ENCODE results near the gene ICE2. TPM values are rescaled to one million over a fixed set of nuclear protein-coding genes. Genes with fewer than 3 reads are reported as not detected.

ICE2 gene
- total RNA-seq, 3 donors from 2014 or later (not counting 1 experiment from before 2014, with no cell fraction given) = 21.7 to 36.7 (median 32.9) TPM

GRCh38 chr15:60520825-60521368 lies 42.0 kb upstream of the ICE2 start:
- peaks cover 14% of the 10 kb centered on the region for H3K4me1 ChIP-seq (ENCODE audit: control insufficient read depth, insufficient read depth, low read length)
- Mint-ChIP-seq H3K27me3 (ENCODE audit: low read depth in 2 of 2) (no peaks in the 10 kb centered on the region), H3K27ac (peak overlapping the region; percentile 61 to 71), H3K4me1 (peaks cover 66% of the 10 kb centered on the region in 2 donors), H3K36me3 (peaks cover 6% of the 10 kb centered on the region), H3K4me3 (no peak overlapping the region), H3K9me3 (no peaks in the 10 kb centered on the region)
- 64% methylated on average over 7 of the region's 8 CpGs for WGBS (ENCODE audit: insufficient coverage)
- no peak overlapping the region for H3K4me3 ChIP-seq (ENCODE audit: low read length)
- H3K36me3 ChIP-seq (ENCODE audit: control insufficient read depth, insufficient read depth, low read length) = peaks cover 12% of the 10 kb centered on the region
- DNase-seq = peak; percentile 72 to 91
- H3K9me3 ChIP-seq (ENCODE audit: control insufficient read depth, insufficient read depth, low read length) = no peaks in the 10 kb centered on the region
- H3K27ac ChIP-seq (ENCODE audit: low read length) = no peak overlapping the region
- no peaks in the 10 kb centered on the region for H3K27me3 ChIP-seq (ENCODE audit: control insufficient read depth, insufficient read depth, low read length)
- intact Hi-C loops (cut with micrococcal nuclease) = loop anchor here (1.0 kb wide), 1 partner anchor 162 kb away; no protein-coding TSS in a partner anchor
- TF ChIP-seq CTCF (IDR thresholded peaks at IDR 0.05) = peak; percentile 96
- peak; percentile 88 to 90 (median 89) for ATAC-seq

- Mint-ChIP-seq H3K27me3 (ENCODE audit: low read depth in 2 of 2) (no peaks in the 10 kb centered on the region), H3K4me1 (peaks cover 63 to 64% of the 10 kb centered on the region in 2 donors), H3K27ac (peak overlapping the region; percentile 61 to 71), H3K9me3 (no peaks in the 10 kb centered on the region), H3K36me3 (no peaks in the 10 kb centered on the region), H3K4me3 (peak overlapping the region; percentile 38)
- DNase-seq = no peak
- ATAC-seq = peak in 1 of 3 donors; percentile 20
- Histone ChIP-seq H3K9me3 (ENCODE audit: control insufficient read depth, insufficient read depth, low read length) (no peaks in the 10 kb centered on the region), H3K27me3 (ENCODE audit: control insufficient read depth, insufficient read depth, low read length) (no peaks in the 10 kb centered on the region), H3K27ac (ENCODE audit: low read length) (peak overlapping the region; percentile 34), H3K4me3 (ENCODE audit: low read length) (no peak overlapping the region), H3K4me1 (ENCODE audit: control insufficient read depth, insufficient read depth, low read length) (peaks cover 13% of the 10 kb centered on the region), H3K36me3 (ENCODE audit: control insufficient read depth, insufficient read depth, low read length) (peaks cover 12% of the 10 kb centered on the region)
- intact Hi-C loops (cut with micrococcal nuclease) = loop anchor here (1.0 kb wide), 1 partner anchor 161 kb away; no protein-coding TSS in a partner anchor
- 83% methylated on average over 5 of the region's 6 CpGs for WGBS (ENCODE audit: insufficient coverage)
- TF ChIP-seq CTCF (IDR thresholded peaks at IDR 0.05) = no peak
Measured at GRCh38 chr15:60520013-60520824, 41.3 kb upstream of the ICE2 start.

GRCh38 chr15:60519218-60519617 lies 40.3 kb upstream of the ICE2 start:
- TF ChIP-seq CTCF (IDR thresholded peaks at IDR 0.05) = no peak
- Histone ChIP-seq H3K36me3 (ENCODE audit: control insufficient read depth, insufficient read depth, low read length) (peaks cover 15% of the 10 kb centered on the region), H3K27me3 (ENCODE audit: control insufficient read depth, insufficient read depth, low read length) (no peaks in the 10 kb centered on the region), H3K9me3 (ENCODE audit: control insufficient read depth, insufficient read depth, low read length) (no peaks in the 10 kb centered on the region), H3K4me1 (ENCODE audit: control insufficient read depth, insufficient read depth, low read length) (peaks cover 13% of the 10 kb centered on the region), H3K27ac (ENCODE audit: low read length) (no peak overlapping the region), H3K4me3 (ENCODE audit: low read length) (no peak overlapping the region)
- peaks cover 56 to 64% of the 10 kb centered on the region in 2 donors for H3K4me1 Mint-ChIP-seq
- no peaks in the 10 kb centered on the region for H3K36me3 Mint-ChIP-seq
- H3K27ac Mint-ChIP-seq = peak overlapping the region; percentile 61 to 71
- no peaks in the 10 kb centered on the region for H3K27me3 Mint-ChIP-seq (ENCODE audit: low read depth in 2 of 2)
- H3K9me3 Mint-ChIP-seq = no peaks in the 10 kb centered on the region
- no peak overlapping the region for H3K4me3 Mint-ChIP-seq
- no peak for ATAC-seq
- intact Hi-C loops (cut with micrococcal nuclease) = no loop called here
- no peak for DNase-seq
- 67% methylated on average over 1 of the region's 1 CpG for WGBS (ENCODE audit: insufficient coverage)

Data from natural killer cell (primary cell).